SU-DHL-6 (cell line): ENCODE results near the gene UBE2J2.

ENCODE experiments used
- H2AFZ ChIP-seq: fragments of 200-600 bp; sonication (generic); 2 replicates; pipeline ENCODE4 v1.6.1; 2014; ENCODE audit warnings: low read depth, mild to moderate bottlenecking, moderate library complexity, mixed read lengths, antibody characterized with exemption, low read length; ENCODE audit not compliant: severe bottlenecking
- H3F3A ChIP-seq: fragments of 200-600 bp; shearing (Covaris generic); 2 replicates; pipeline ENCODE4 v1.6.0; 2016; ENCODE audit warnings: antibody characterized with exemption, mild to moderate bottlenecking; ENCODE audit not compliant: insufficient read depth
- H3K27ac ChIP-seq: fragments of 200-600 bp; sonication (generic); 2 replicates; pipeline ENCODE4 v1.5.1; 2016; ENCODE audit warnings: low read depth, mild to moderate bottlenecking, low read length, moderate library complexity, mixed read lengths
- H3K27me3 ChIP-seq: fragments of 200-600 bp; sonication (generic), shearing (Covaris generic); 2 replicates; pipeline ENCODE4 v1.6.0; 2014; ENCODE audit warnings: mild to moderate bottlenecking, low read length
- H3K36me3 ChIP-seq: fragments of 200-600 bp; sonication (generic); 2 replicates; pipeline ENCODE4 v1.6.1; 2014; ENCODE audit warnings: mild to moderate bottlenecking, low read length, mixed read lengths
- H3K4me2 ChIP-seq: fragments of 300-600, 200-600 bp; shearing (Covaris generic), sonication (generic); 2 replicates; pipeline ENCODE4 v1.6.0; 2014; ENCODE audit warnings: low read length, low read depth, mild to moderate bottlenecking; ENCODE audit not compliant: poor library complexity, severe bottlenecking
- H3K4me3 ChIP-seq: fragments of 200-600 bp; sonication (generic); 2 replicates; pipeline ENCODE4 v1.5.1; 2014; ENCODE audit warnings: antibody characterized with exemption, low read length, mild to moderate bottlenecking, mixed read lengths; ENCODE audit not compliant: insufficient read depth, poor library complexity, severe bottlenecking
- H3K79me2 ChIP-seq: fragments of 200-600 bp; sonication (generic); 2 replicates; pipeline ENCODE4 v1.6.1; 2014; ENCODE audit warnings: mild to moderate bottlenecking, low read length, moderate library complexity; ENCODE audit not compliant: insufficient read depth
- H3K9ac ChIP-seq: fragments of 200-600 bp; sonication (generic); 2 replicates; pipeline ENCODE4 v1.7.0; 2014; ENCODE audit warnings: mild to moderate bottlenecking, low read length
- H3K9me2 ChIP-seq: fragments of 200-600 bp; sonication (generic); replicated peaks from 2 replicates; pipeline ENCODE4 v1.6.1; 2014; ENCODE audit warnings: low read length; ENCODE audit not compliant: insufficient read depth
- H3K9me3 ChIP-seq: fragments of 200-600 bp; sonication (generic); 2 replicates; pipeline ENCODE4 v1.6.1; 2014; ENCODE audit warnings: low read length, mixed read lengths; ENCODE audit not compliant: insufficient read depth
- H4K20me1 ChIP-seq: fragments of 200-600 bp; sonication (generic); 2 replicates; pipeline ENCODE4 v1.6.1; 2014; ENCODE audit warnings: low read depth, mild to moderate bottlenecking, antibody characterized with exemption, low read length, moderate library complexity, mixed read lengths
- CTCF ChIP-seq: fragments of 200-600 bp; sonication (generic); IDR thresholded peaks from one replicate; pipeline ENCODE4 v1.5.1; 2017; ENCODE audit warnings: antibody characterized with exemption, mild to moderate bottlenecking, low read length, moderate library complexity; ENCODE audit not compliant: insufficient read depth, poor library complexity, severe bottlenecking
- EZH2phosphoT487 ChIP-seq: fragments of 200-600 bp; sonication (generic), shearing (Covaris generic); conservative IDR thresholded peaks from 2 replicates; pipeline ENCODE4 v1.6.1; 2018; ENCODE audit warnings: mild to moderate bottlenecking, antibody characterized with exemption, low read length, moderate library complexity, mixed read lengths

UBE2J2 gene

GRCh38 chr1:1259540-1259939 lies 14.1 kb downstream of the UBE2J2 start:
- no peak overlapping the region for H3K27ac ChIP-seq
- no peaks in the 10 kb centered on the region for H3F3A ChIP-seq
- no peaks in the 10 kb centered on the region for H3K9me3 ChIP-seq
- no peak overlapping the region for H3K4me3 ChIP-seq
- H2AFZ ChIP-seq: no peak overlapping the region
- TF ChIP-seq EZH2phosphoT487: no peak
- no peak for TF ChIP-seq CTCF
- no peak overlapping the region for H3K9ac ChIP-seq
- H3K36me3 ChIP-seq: no peaks in the 10 kb centered on the region
- no peaks in the 10 kb centered on the region for H3K27me3 ChIP-seq
- H3K9me2 ChIP-seq: no peaks in the 10 kb centered on the region
- no peaks in the 10 kb centered on the region; the same call in none of the 2 replicates for H3K79me2 ChIP-seq
- H4K20me1 ChIP-seq: no peaks in the 10 kb centered on the region
- H3K4me2 ChIP-seq: no peak overlapping the region

GRCh38 chr1:1259119-1259488 lies 14.6 kb downstream of the UBE2J2 start:
- Histone ChIP-seq H4K20me1 (no peaks in the 10 kb centered on the region), H3K27ac (no peak overlapping the region), H3K4me2 (no peak overlapping the region), H3K4me3 (no peak overlapping the region), H3K9me3 (no peaks in the 10 kb centered on the region), H2AFZ (no peak overlapping the region), H3K36me3 (no peaks in the 10 kb centered on the region), H3F3A (no peaks in the 10 kb centered on the region), H3K9ac (no peak overlapping the region), H3K79me2 (no peaks in the 10 kb centered on the region; the same call in none of the 2 replicates), H3K9me2 (no peaks in the 10 kb centered on the region), H3K27me3 (no peaks in the 10 kb centered on the region)
- TF ChIP-seq CTCF (no peak), EZH2phosphoT487 (no peak)

GRCh38 chr1:1256956-1257871 lies 16.4 kb downstream of the UBE2J2 start:
- no peak for TF ChIP-seq EZH2phosphoT487
- no peak for TF ChIP-seq CTCF
- Histone ChIP-seq H3K9ac (no peak overlapping the region), H2AFZ (no peak overlapping the region), H4K20me1 (no peaks in the 10 kb centered on the region), H3K4me2 (no peak overlapping the region), H3K79me2 (no peaks in the 10 kb centered on the region; the same call in 1 of the 2 replicates), H3F3A (no peaks in the 10 kb centered on the region), H3K9me3 (no peaks in the 10 kb centered on the region), H3K27ac (no peak overlapping the region), H3K27me3 (no peaks in the 10 kb centered on the region), H3K4me3 (no peak overlapping the region), H3K36me3 (no peaks in the 10 kb centered on the region), H3K9me2 (no peaks in the 10 kb centered on the region)
